Cerebellar cortex (tissue), 1 donor: ENCODE data around the gene PCBP1.
"Not testable (repeated sequence)": the region's sequence is repeated elsewhere in the genome, so short reads cannot be mapped to it uniquely, and the experiment has no call there.

ENCODE experiments used
- DNase-seq: peaks from one replicate; pipeline ENCODE4 v3.0.0-alpha.2; 2015; ENCODE audit warnings: low spot score

PCBP1 gene

GRCh38 chr2:70124983-70125480 lies 37.8 kb downstream of the PCBP1 start:
- DNase-seq, result peak; percentile 68

GRCh38 chr2:70125498-70125898 lies 38.2 kb downstream of the PCBP1 start:
- no peak for DNase-seq

- DNase-seq, result no peak
Observed at GRCh38 chr2:70126413-70126812, 39.1 kb downstream of the PCBP1 start.

GRCh38 chr2:70128005-70128404 lies 40.7 kb downstream of the PCBP1 start:
- no peak for DNase-seq

GRCh38 chr2:70131344-70132143 lies 44.3 kb downstream of the PCBP1 start:
- DNase-seq, result not testable (repeated sequence)

GRCh38 chr2:70132244-70133126 lies 45.2 kb downstream of the PCBP1 start:
- peak; percentile 96 for DNase-seq

GRCh38 chr2:70133127-70133452 lies 45.8 kb downstream of the PCBP1 start:
- no peak for DNase-seq

- peak; percentile 53 for DNase-seq
Observed at GRCh38 chr2:70133491-70134322, 46.4 kb downstream of the PCBP1 start.

GRCh38 chr2:70134323-70134983 lies 47.2 kb downstream of the PCBP1 start:
- DNase-seq, result not testable (repeated sequence)
